Dendritic cell treated with granulocyte-macrophage colony-stimulating factor and Interleukin-4, amounts not matched to agents 40 ng/mL and 50 ng/mL, for 4 days (primary cell): ENCODE measurements around the gene CDK13.
"Not testable (repeated sequence)": the region's sequence is repeated elsewhere in the genome, so short reads cannot be mapped to it uniquely, and the experiment has no call there.

Experiments used
- H3K27ac Mint-ChIP-seq: one replicate; pipeline ENCODE4 v1.8.0; 2022; ENCODE audit warnings: mild to moderate bottlenecking, mixed read lengths
- H3K27me3 Mint-ChIP-seq: one replicate; pipeline ENCODE4 v1.8.0; 2022; ENCODE audit warnings: mild to moderate bottlenecking, mixed read lengths
- H3K36me3 Mint-ChIP-seq: one replicate; pipeline ENCODE4 v1.8.0; 2022; ENCODE audit warnings: low read depth, mixed read lengths
- H3K4me1 Mint-ChIP-seq: one replicate; pipeline ENCODE4 v1.8.0; 2022; ENCODE audit warnings: low read depth, mixed read lengths
- H3K4me3 Mint-ChIP-seq: one replicate; pipeline ENCODE4 v1.8.0; 2022; ENCODE audit warnings: mild to moderate bottlenecking, moderate library complexity, mixed read lengths
- H3K9me3 Mint-ChIP-seq: one replicate; pipeline ENCODE4 v1.8.0; 2022; ENCODE audit warnings: mixed read lengths
- intact Hi-C: fragments of 100-400 bp; cut with micrococcal nuclease; formaldehyde crosslinking; loops from one replicate; pipeline ENCODE4 v1.15.0; 2022

The CDK13 gene

GRCh38 chr7:40115936-40116335 is 165.9 kb downstream of the CDK13 start:
- intact Hi-C loops: no loop called here
- H3K36me3 Mint-ChIP-seq: no peaks in the 10 kb centered on the region
- no peaks in the 10 kb centered on the region for H3K27me3 Mint-ChIP-seq
- H3K9me3 Mint-ChIP-seq: no peaks in the 10 kb centered on the region
- H3K4me3 Mint-ChIP-seq: no peak overlapping the region
- no peaks in the 10 kb centered on the region for H3K4me1 Mint-ChIP-seq
- no peak overlapping the region for H3K27ac Mint-ChIP-seq

- H3K27ac Mint-ChIP-seq, H3K9me3 Mint-ChIP-seq, H3K4me3 Mint-ChIP-seq, H3K27me3 Mint-ChIP-seq, intact Hi-C loops, H3K4me1 Mint-ChIP-seq, H3K36me3 Mint-ChIP-seq: not testable (repeated sequence)
Observed at GRCh38 chr7:40117199-40117598, 167.1 kb downstream of the CDK13 start.

DNA sequence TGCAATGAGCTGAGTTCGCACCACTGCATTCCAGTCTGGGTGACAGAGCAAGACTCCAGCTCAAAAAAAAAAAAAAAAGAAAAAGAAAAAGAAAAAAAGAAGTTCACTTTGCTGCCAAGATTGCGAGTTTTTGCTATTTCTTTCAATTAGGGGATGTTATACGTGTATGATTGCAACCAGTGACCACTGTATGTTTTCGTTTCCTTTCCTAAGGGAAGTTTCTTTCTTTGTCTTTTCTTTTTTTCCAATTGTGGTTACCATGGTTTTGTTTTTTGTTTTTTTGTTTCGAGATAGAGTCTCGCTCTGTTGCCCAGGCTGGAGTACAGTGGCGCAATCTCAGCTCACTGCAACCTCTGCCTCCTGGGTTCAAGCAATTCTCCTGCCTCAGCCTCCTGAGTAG is 168.1 kb downstream of the CDK13 start:
- H3K36me3 Mint-ChIP-seq, H3K4me3 Mint-ChIP-seq, H3K4me1 Mint-ChIP-seq, H3K9me3 Mint-ChIP-seq, intact Hi-C loops, H3K27me3 Mint-ChIP-seq: not testable (repeated sequence)
- H3K27ac Mint-ChIP-seq: peak overlapping the region; percentile 47

DNA sequence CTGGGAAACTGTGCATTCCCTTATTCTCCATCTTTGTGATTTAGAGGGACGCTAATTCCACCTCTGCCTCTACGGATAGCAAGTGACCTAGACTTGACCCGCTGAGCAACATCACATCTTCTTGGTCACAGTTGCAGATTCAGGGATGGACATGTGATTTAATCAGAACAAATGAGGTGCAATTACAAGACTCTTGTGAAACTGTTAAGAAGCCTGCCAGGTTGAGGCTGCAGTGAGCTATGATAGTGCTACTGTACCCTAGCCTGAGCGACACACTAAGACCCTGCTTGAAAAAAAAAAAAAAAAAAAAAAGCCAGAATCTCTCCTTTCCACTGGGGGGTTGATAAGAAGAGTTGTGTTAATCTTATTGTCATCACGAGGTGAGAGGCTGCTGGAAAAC is 170.0 kb downstream of the CDK13 start:
- no peaks in the 10 kb centered on the region for H3K9me3 Mint-ChIP-seq
- H3K4me3 Mint-ChIP-seq: no peak overlapping the region
- intact Hi-C loops: no loop called here
- H3K27me3 Mint-ChIP-seq: no peaks in the 10 kb centered on the region
- no peak overlapping the region for H3K27ac Mint-ChIP-seq
- peaks cover 7% of the 10 kb centered on the region for H3K4me1 Mint-ChIP-seq
- H3K36me3 Mint-ChIP-seq: no peaks in the 10 kb centered on the region

DNA sequence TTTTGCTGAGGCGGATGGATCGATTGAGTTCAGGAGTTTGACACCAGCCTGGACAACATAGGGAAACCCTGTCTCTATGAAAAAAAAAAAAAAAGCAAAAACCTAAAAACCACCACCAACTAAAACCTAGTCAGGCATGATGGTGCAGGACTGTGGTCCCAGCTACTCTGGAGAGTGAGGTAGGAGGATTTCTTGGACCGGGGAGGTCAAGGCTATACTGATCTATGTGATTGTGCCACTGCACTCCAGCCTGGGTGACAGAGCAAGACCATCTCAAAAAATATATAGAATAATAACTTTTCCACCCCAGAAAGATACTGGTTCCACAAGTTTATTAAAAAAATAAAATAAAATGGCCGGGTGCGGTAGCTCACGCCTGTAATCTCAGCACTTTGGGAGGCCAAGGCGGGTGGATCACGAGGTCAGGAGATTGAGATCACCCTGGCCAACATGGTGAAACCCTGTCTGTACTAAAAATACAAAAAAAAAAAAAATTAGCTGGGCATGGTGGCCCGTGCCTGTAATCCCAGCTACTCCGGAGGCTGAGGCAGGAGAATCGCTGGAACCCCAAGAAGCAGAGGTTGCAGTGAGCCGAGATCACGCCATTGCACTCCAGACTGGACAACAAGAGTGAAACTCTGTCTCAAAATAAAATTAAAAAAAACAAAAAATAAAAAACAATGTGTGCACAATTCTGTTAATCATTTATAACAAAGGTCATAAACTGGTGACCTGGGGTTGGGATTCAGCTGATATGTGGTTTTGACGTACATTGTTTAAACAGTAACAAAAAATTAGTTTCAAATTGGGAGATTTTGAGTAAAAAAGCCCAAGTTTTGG is 172.3 kb downstream of the CDK13 start:
- H3K9me3 Mint-ChIP-seq, H3K27ac Mint-ChIP-seq, intact Hi-C loops, H3K36me3 Mint-ChIP-seq, H3K4me1 Mint-ChIP-seq, H3K4me3 Mint-ChIP-seq, H3K27me3 Mint-ChIP-seq: not testable (repeated sequence)

GRCh38 chr7:40122940-40123254 is 172.8 kb downstream of the CDK13 start:
- H3K4me3 Mint-ChIP-seq: no peak overlapping the region
- no peaks in the 10 kb centered on the region for H3K9me3 Mint-ChIP-seq
- H3K36me3 Mint-ChIP-seq: no peaks in the 10 kb centered on the region
- intact Hi-C loops: no loop called here
- H3K27ac Mint-ChIP-seq: no peak overlapping the region
- H3K4me1 Mint-ChIP-seq: peaks cover 9% of the 10 kb centered on the region
- no peaks in the 10 kb centered on the region for H3K27me3 Mint-ChIP-seq

- intact Hi-C loops: loop anchor here (5.0 to 10.0 kb wide), 2 partner anchors 509 to 566 kb away; partner anchors contain the start of genes RALA and YAE1
- Mint-ChIP-seq H3K36me3 (peaks cover 17% of the 10 kb centered on the region), H3K4me1 (peaks cover 20% of the 10 kb centered on the region), H3K9me3 (no peaks in the 10 kb centered on the region), H3K27me3 (peaks cover 25% of the 10 kb centered on the region), H3K27ac (peak overlapping the region; percentile 96), H3K4me3 (peak overlapping the region; percentile 86)
Observed at GRCh38 chr7:40133561-40134427, 183.7 kb downstream of the CDK13 start.

DNA sequence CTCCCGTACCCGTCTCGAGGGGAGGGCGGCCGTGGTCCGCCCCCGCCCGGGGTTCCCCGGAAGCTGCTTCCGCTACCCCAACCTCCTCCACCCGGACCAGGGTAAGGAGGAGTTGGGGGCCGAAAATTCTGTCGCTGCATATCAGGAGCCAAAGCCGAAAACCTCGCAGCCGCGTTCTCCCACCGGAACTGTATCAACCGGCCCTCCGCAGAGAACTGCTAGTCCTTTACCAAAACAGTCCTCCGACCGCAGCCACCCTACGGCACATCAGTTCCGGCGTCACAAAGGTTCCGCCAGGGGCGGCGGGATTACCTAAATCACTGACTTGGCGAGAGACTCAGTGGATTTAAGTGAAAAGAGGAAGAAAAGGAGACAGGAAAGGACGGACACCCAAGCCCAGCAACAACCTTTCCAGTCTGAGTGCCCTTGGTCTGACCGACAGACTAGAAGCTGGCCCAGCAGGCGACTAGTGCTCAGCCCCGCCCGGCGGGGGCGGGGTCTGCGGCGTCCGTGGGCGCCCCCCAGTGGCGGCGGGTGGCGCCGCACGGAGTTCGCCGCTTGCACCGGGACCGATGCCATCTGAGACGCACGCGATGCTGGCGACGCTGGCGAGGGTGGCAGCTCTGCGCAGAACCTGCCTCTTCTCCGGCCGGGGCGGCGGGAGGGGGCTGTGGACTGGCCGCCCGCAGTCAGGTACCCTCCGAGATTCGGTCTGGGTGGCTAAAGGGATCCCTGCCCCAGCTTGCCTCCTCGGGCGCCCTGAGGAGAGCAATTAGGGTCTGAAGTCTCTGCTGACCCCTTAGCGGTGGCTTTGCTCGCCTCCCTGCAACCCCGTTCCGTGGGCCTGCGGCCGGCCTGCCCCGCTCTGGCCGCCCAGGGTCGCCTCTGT is 184.6 kb downstream of the CDK13 start, which contains the start of the genes MPLKIP and SUGCT:
TSS of gene MPLKIP (minus strand) at position 195 of the 889 bp plus-strand sequence. CDS start at position 140, 55 bp downstream.
TSS of gene SUGCT (plus strand) at position 578 of the 889 bp plus-strand sequence.
- Mint-ChIP-seq H3K9me3 (no peaks in the 10 kb centered on the region), H3K4me1 (peaks cover 20% of the 10 kb centered on the region), H3K27me3 (peaks cover 27% of the 10 kb centered on the region), H3K36me3 (peaks cover 17% of the 10 kb centered on the region), H3K27ac (peak within 1 kb of the TSS; percentile 96), H3K4me3 (peak within 1 kb of the TSS; percentile 86)
- intact Hi-C loops: loop anchor here (5.0 to 10.0 kb wide), 2 partner anchors 510 to 567 kb away; partner anchors contain the start of genes RALA and YAE1

DNA sequence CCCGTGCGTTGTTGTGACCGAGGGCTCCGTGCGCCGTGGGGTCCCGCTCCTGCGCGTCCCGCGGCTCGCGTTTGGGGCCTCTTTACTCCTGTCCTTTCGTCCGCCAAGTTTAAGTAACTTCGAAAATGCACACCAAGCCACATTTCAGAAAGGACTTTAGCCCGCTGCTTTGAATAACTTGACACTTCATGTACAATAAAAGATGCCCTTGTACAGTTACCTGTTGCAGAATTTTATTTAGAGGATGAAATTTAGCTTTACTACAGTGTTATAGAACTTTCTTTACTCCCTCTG is 185.2 kb downstream of the CDK13 start:
- peak overlapping the region; percentile 86 for H3K4me3 Mint-ChIP-seq

GRCh38 chr7:40137563-40137962 is 187.5 kb downstream of the CDK13 start:
- H3K36me3 Mint-ChIP-seq: peaks cover 7% of the 10 kb centered on the region
- H3K9me3 Mint-ChIP-seq: no peaks in the 10 kb centered on the region
- H3K27me3 Mint-ChIP-seq: peaks cover 28% of the 10 kb centered on the region
- intact Hi-C loops: loop anchor here (10.0 kb wide), 1 partner anchor 513 kb away; the partner anchor contains the start of gene RALA
- no peak overlapping the region for H3K27ac Mint-ChIP-seq
- peaks cover 6% of the 10 kb centered on the region for H3K4me1 Mint-ChIP-seq
- no peak overlapping the region for H3K4me3 Mint-ChIP-seq

More for the DNA sequence above, 185.2 kb downstream of the CDK13 start:
- no peaks in the 10 kb centered on the region for H3K9me3 Mint-ChIP-seq
- peaks cover 17% of the 10 kb centered on the region for H3K36me3 Mint-ChIP-seq
- peaks cover 27% of the 10 kb centered on the region for H3K27me3 Mint-ChIP-seq
- peaks cover 20% of the 10 kb centered on the region for H3K4me1 Mint-ChIP-seq
- H3K27ac Mint-ChIP-seq: no peak overlapping the region
- intact Hi-C loops: loop anchor here (10.0 kb wide), 1 partner anchor 510 kb away; the partner anchor contains the start of gene RALA

DNA sequence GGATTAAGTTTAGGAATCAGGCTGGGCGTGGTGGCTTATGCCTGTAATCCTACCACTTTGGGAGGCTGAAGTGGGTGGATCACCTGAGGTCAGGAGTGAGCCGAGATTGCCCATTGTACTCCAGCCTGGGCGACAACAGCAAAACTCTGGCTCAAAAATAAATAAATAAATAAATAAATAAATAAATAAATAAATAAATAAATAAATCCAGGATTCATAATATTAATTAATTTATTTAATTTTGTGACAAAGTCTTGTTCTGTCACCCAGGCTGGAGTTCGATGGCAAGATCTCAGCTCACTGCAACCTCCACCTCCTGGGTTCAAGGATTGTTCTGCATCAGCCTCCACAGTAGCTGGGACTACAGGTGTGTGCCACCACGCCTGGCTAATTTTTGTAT is 188.9 kb downstream of the CDK13 start:
- Mint-ChIP-seq H3K27ac (no peak overlapping the region), H3K4me1 (peaks cover 6% of the 10 kb centered on the region), H3K36me3 (peaks cover 7% of the 10 kb centered on the region), H3K4me3 (no peak overlapping the region), H3K9me3 (no peaks in the 10 kb centered on the region), H3K27me3 (peaks cover 28% of the 10 kb centered on the region)
- intact Hi-C loops: loop anchor here (10.0 kb wide), 1 partner anchor 514 kb away; the partner anchor contains the start of gene RALA

DNA sequence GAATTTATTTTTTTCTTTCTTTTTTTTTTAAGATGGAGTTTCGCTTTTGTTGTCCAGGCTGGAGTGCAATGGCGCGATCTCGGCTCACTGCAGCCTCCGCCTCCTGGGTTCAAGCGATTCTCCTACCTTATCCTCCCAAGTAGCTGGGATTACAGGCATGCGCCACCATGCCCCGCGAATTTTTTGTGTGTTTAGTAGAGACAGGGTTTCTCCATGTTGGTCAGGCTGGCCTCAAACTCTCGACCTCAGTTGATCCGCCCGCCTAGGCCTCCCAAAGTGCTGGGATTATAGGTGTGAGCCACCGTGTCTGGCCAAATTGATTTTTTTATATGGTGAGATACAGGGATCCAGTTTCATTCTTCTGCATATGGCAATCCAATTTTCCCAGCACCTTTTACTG is 189.8 kb downstream of the CDK13 start:
- H3K27me3 Mint-ChIP-seq: peaks cover 28% of the 10 kb centered on the region
- H3K9me3 Mint-ChIP-seq, H3K27ac Mint-ChIP-seq, H3K4me3 Mint-ChIP-seq, H3K36me3 Mint-ChIP-seq, H3K4me1 Mint-ChIP-seq: not testable (repeated sequence)
- intact Hi-C loops: loop anchor here (10.0 kb wide), 1 partner anchor 515 kb away; the partner anchor contains the start of gene RALA

DNA sequence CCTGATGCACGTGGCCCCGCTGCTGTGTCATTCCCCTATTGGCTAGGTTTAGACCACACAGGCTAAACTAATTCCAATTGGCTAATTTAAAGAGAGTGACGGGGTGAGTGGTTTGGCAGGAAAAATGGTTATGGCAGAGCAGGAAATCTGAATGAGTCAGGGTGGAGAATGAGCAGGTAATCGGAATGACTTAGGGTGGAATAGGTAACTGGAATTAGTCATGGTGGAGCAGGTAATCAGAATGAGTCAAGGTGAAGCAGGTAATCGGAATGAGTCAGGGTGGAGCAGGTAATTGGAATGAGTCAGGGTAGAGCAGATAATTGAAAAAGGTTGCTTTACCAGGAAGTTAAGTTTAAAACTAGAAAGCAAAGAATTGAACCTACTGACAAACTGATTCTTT is 191.9 kb downstream of the CDK13 start:
- peaks cover 11% of the 10 kb centered on the region for H3K27me3 Mint-ChIP-seq
- H3K27ac Mint-ChIP-seq, intact Hi-C loops, H3K4me3 Mint-ChIP-seq, H3K4me1 Mint-ChIP-seq, H3K36me3 Mint-ChIP-seq, H3K9me3 Mint-ChIP-seq: not testable (repeated sequence)
